ENCODE results near the gene GOLGA3.
"Not testable (repeated sequence)": the region's sequence is repeated elsewhere in the genome, so short reads cannot be mapped to it uniquely, and the experiment has no call there.

The GOLGA3 gene

GRCh38 chr12:132824053-132824452 lies 4.6 kb downstream of the GOLGA3 start:
- H3K4me3 ChIP-seq (ENCODE audit: low read length), result no peak overlapping the region
- H3K4me1 ChIP-seq (ENCODE audit: control insufficient read depth, insufficient read depth, low read length), result peaks cover 6% of the 10 kb centered on the region
- no peak overlapping the region for H3K9ac ChIP-seq (ENCODE audit: low read length)
- H3K27me3 ChIP-seq (ENCODE audit: control insufficient read depth, insufficient read depth, low read length), result no peaks in the 10 kb centered on the region
- H3K36me3 ChIP-seq (ENCODE audit: control insufficient read depth, insufficient read depth, low read length), result peaks cover 20% of the 10 kb centered on the region
- H3K27ac ChIP-seq (ENCODE audit: low read depth, low read length), result no peak overlapping the region

DNA sequence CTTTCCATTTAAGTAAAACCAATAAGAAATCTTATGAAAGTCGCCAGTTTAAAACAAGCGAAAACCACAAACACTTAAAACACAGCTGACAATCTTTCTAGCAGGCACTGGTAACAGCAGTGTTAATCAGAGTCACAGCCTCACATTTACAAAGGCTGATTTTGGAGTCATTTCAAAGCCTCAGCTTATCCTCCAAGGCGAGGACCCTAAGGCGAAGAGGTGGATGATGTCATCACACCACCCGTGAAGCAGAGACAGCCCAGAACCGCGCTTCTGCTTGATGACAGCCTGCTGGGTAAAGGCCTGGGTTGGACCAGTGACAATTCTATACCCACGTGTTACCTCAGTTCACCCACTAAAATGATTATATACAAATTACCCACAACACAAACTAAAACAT lies 10.1 kb downstream of the GOLGA3 start:
- Histone ChIP-seq H3K27me3 (ENCODE audit: control insufficient read depth, insufficient read depth, low read length) (no peaks in the 10 kb centered on the region), H3K4me1 (ENCODE audit: control insufficient read depth, insufficient read depth, low read length) (no peaks in the 10 kb centered on the region), H3K9ac (ENCODE audit: low read length) (no peak overlapping the region), H3K4me3 (ENCODE audit: low read length) (no peak overlapping the region), H3K27ac (ENCODE audit: low read depth, low read length) (no peak overlapping the region), H3K36me3 (ENCODE audit: control insufficient read depth, insufficient read depth, low read length) (peaks cover 34% of the 10 kb centered on the region)

DNA sequence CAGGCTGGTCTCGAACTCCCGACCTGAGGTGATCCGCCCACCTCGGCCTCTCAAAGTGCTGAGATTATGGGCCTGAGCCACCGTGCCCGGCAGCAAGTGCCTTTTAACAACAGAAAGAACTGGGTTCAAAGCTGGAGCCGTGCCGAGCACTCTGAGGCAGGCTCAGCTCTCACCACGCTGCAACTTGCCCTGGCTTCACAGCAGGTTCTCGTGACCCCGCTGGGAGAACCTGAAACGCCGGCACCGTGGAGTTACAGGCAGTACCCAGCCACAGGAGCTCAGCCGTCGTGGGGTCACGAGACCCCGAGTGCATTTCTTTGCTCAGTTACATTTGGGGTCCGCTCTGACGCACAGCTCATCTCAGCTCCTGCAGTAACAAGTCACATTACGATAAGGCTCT lies 14.4 kb downstream of the GOLGA3 start:
- H3K9ac ChIP-seq (ENCODE audit: low read length), result no peak overlapping the region
- H3K27ac ChIP-seq (ENCODE audit: low read depth, low read length), result no peak overlapping the region
- H3K4me3 ChIP-seq (ENCODE audit: low read length), result no peak overlapping the region
- H3K27me3 ChIP-seq (ENCODE audit: control insufficient read depth, insufficient read depth, low read length), result no peaks in the 10 kb centered on the region
- H3K4me1 ChIP-seq (ENCODE audit: control insufficient read depth, insufficient read depth, low read length), result no peaks in the 10 kb centered on the region
- H3K36me3 ChIP-seq (ENCODE audit: control insufficient read depth, insufficient read depth, low read length), result peaks cover 41% of the 10 kb centered on the region

- Histone ChIP-seq H3K4me1 (ENCODE audit: control insufficient read depth, insufficient read depth, low read length) (no peaks in the 10 kb centered on the region), H3K27ac (ENCODE audit: low read depth, low read length) (no peak overlapping the region), H3K27me3 (ENCODE audit: control insufficient read depth, insufficient read depth, low read length) (no peaks in the 10 kb centered on the region), H3K4me3 (ENCODE audit: low read length) (no peak overlapping the region), H3K9ac (ENCODE audit: low read length) (no peak overlapping the region), H3K36me3 (ENCODE audit: control insufficient read depth, insufficient read depth, low read length) (peaks cover 39% of the 10 kb centered on the region)
Observed at GRCh38 chr12:132813443-132813842, 15.2 kb downstream of the GOLGA3 start.

- H3K27ac ChIP-seq (ENCODE audit: low read depth, low read length), result no peak overlapping the region
- H3K36me3 ChIP-seq (ENCODE audit: control insufficient read depth, insufficient read depth, low read length), result peaks cover 42% of the 10 kb centered on the region
- no peaks in the 10 kb centered on the region for H3K27me3 ChIP-seq (ENCODE audit: control insufficient read depth, insufficient read depth, low read length)
- no peak overlapping the region for H3K9ac ChIP-seq (ENCODE audit: low read length)
- H3K4me1 ChIP-seq (ENCODE audit: control insufficient read depth, insufficient read depth, low read length), result no peaks in the 10 kb centered on the region
- no peak overlapping the region for H3K4me3 ChIP-seq (ENCODE audit: low read length)
Observed at GRCh38 chr12:132812631-132813305, 15.9 kb downstream of the GOLGA3 start.

DNA sequence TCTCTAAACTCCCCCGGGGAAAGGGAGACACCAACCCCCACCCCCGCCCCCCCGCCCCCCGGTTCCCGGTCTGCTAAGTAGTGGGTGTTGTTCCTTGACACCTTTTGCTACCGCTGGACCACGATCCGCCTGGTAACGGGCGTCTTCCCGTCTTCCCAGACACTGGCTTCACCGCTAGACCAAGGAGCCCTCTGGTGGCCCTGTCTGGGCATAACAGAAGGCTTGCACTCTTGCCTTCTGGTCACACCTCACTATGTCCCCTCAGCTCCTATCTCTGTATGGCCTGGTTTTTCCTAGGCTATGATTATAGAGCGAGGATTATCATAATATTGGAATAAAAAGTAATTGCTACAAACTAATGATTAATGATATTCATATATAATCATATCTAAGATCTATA lies 19.3 kb downstream of the GOLGA3 start:
- not testable (repeated sequence) for H3K9ac ChIP-seq (ENCODE audit: low read length); H3K27ac ChIP-seq (ENCODE audit: low read depth, low read length); H3K4me3 ChIP-seq (ENCODE audit: low read length); H3K4me1 ChIP-seq (ENCODE audit: control insufficient read depth, insufficient read depth, low read length); H3K27me3 ChIP-seq (ENCODE audit: control insufficient read depth, insufficient read depth, low read length)
- H3K36me3 ChIP-seq (ENCODE audit: control insufficient read depth, insufficient read depth, low read length), result peaks cover 45% of the 10 kb centered on the region

GRCh38 chr12:132807295-132808092 lies 21.2 kb downstream of the GOLGA3 start:
- Histone ChIP-seq H3K4me3 (ENCODE audit: low read length) (no peak overlapping the region), H3K27me3 (ENCODE audit: control insufficient read depth, insufficient read depth, low read length) (no peaks in the 10 kb centered on the region), H3K36me3 (ENCODE audit: control insufficient read depth, insufficient read depth, low read length) (peaks cover 43% of the 10 kb centered on the region), H3K27ac (ENCODE audit: low read depth, low read length) (no peak overlapping the region), H3K9ac (ENCODE audit: low read length) (no peak overlapping the region), H3K4me1 (ENCODE audit: control insufficient read depth, insufficient read depth, low read length) (no peaks in the 10 kb centered on the region)

- Histone ChIP-seq H3K27ac (ENCODE audit: low read depth, low read length) (no peak overlapping the region), H3K36me3 (ENCODE audit: control insufficient read depth, insufficient read depth, low read length) (peaks cover 41% of the 10 kb centered on the region)
Observed at GRCh38 chr12:132806857-132807256, 21.8 kb downstream of the GOLGA3 start.

GRCh38 chr12:132804426-132804861 lies 24.2 kb downstream of the GOLGA3 start:
- Histone ChIP-seq H3K27me3 (ENCODE audit: control insufficient read depth, insufficient read depth, low read length) (no peaks in the 10 kb centered on the region), H3K4me3 (ENCODE audit: low read length) (no peak overlapping the region), H3K36me3 (ENCODE audit: control insufficient read depth, insufficient read depth, low read length) (peaks cover 59% of the 10 kb centered on the region), H3K4me1 (ENCODE audit: control insufficient read depth, insufficient read depth, low read length) (no peaks in the 10 kb centered on the region), H3K9ac (ENCODE audit: low read length) (no peak overlapping the region), H3K27ac (ENCODE audit: low read depth, low read length) (no peak overlapping the region)

More at GRCh38 chr12:132806857-132807256, 21.8 kb downstream of the GOLGA3 start:
- H3K4me1 ChIP-seq (ENCODE audit: control insufficient read depth, insufficient read depth, low read length), result no peaks in the 10 kb centered on the region
- H3K4me3 ChIP-seq (ENCODE audit: low read length), result no peak overlapping the region
- no peak overlapping the region for H3K9ac ChIP-seq (ENCODE audit: low read length)
- H3K27me3 ChIP-seq (ENCODE audit: control insufficient read depth, insufficient read depth, low read length), result no peaks in the 10 kb centered on the region

DNA sequence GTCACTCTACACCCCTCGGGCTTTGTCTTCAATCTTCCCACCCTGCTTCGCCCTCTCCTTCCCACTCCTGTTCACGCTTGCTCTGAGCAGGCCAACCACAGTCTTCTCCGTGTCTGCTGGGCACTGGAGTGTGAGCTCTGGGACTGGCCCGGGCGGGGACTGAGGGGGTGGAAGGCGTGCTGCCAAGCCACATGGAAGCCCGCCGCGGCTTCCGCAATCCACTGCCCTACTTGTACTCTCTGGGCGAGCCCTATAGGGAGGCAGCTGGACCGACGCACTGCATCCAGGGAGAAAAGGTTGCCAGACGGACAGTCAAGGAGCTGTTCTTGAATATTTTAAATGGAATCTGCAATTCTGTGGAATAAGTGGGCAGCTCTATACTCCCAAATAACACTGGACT lies 24.8 kb downstream of the GOLGA3 start:
- H3K27ac ChIP-seq (ENCODE audit: low read depth, low read length), result no peak overlapping the region
- no peaks in the 10 kb centered on the region for H3K27me3 ChIP-seq (ENCODE audit: control insufficient read depth, insufficient read depth, low read length)
- H3K4me1 ChIP-seq (ENCODE audit: control insufficient read depth, insufficient read depth, low read length), result no peaks in the 10 kb centered on the region
- no peak overlapping the region for H3K9ac ChIP-seq (ENCODE audit: low read length)
- peaks cover 64% of the 10 kb centered on the region for H3K36me3 ChIP-seq (ENCODE audit: control insufficient read depth, insufficient read depth, low read length)
- H3K4me3 ChIP-seq (ENCODE audit: low read length), result no peak overlapping the region

- no peaks in the 10 kb centered on the region for H3K4me1 ChIP-seq (ENCODE audit: control insufficient read depth, insufficient read depth, low read length)
- H3K9ac ChIP-seq (ENCODE audit: low read length), result no peak overlapping the region
- no peaks in the 10 kb centered on the region for H3K27me3 ChIP-seq (ENCODE audit: control insufficient read depth, insufficient read depth, low read length)
- H3K27ac ChIP-seq (ENCODE audit: low read depth, low read length), result no peak overlapping the region
- H3K4me3 ChIP-seq (ENCODE audit: low read length), result no peak overlapping the region
- peaks cover 69% of the 10 kb centered on the region for H3K36me3 ChIP-seq (ENCODE audit: control insufficient read depth, insufficient read depth, low read length)
Observed at GRCh38 chr12:132803125-132803524, 25.5 kb downstream of the GOLGA3 start.

DNA sequence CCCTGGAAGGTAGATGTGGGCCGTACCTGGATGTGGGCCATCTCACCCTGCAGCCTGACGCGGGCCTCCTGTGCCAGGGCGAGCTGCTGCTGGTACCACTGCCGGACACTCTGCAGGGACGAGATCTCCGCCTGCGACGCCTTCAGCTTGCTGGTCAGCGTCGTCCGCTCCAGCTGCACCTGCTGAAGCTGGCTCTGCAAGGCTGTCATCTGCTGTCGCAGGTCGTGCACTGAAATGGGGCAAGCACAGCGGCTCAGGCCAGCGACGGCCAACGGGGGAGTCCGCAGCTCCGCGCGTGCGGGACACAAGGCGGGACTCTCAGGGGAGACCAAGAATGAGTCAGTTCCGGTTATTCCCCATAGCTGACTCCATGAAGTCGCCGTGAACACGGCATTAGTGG lies 26.9 kb downstream of the GOLGA3 start:
- no peak overlapping the region for H3K27ac ChIP-seq (ENCODE audit: low read depth, low read length)
- no peaks in the 10 kb centered on the region for H3K4me1 ChIP-seq (ENCODE audit: control insufficient read depth, insufficient read depth, low read length)
- no peak overlapping the region for H3K4me3 ChIP-seq (ENCODE audit: low read length)
- peaks cover 65% of the 10 kb centered on the region for H3K36me3 ChIP-seq (ENCODE audit: control insufficient read depth, insufficient read depth, low read length)
- H3K9ac ChIP-seq (ENCODE audit: low read length), result no peak overlapping the region
- no peaks in the 10 kb centered on the region for H3K27me3 ChIP-seq (ENCODE audit: control insufficient read depth, insufficient read depth, low read length)

GRCh38 chr12:132798836-132799235 lies 29.8 kb downstream of the GOLGA3 start:
- Histone ChIP-seq H3K27ac (ENCODE audit: low read depth, low read length) (no peak overlapping the region), H3K4me3 (ENCODE audit: low read length) (no peak overlapping the region), H3K27me3 (ENCODE audit: control insufficient read depth, insufficient read depth, low read length) (no peaks in the 10 kb centered on the region), H3K36me3 (ENCODE audit: control insufficient read depth, insufficient read depth, low read length) (peaks cover 56% of the 10 kb centered on the region), H3K9ac (ENCODE audit: low read length) (no peak overlapping the region), H3K4me1 (ENCODE audit: control insufficient read depth, insufficient read depth, low read length) (no peaks in the 10 kb centered on the region)
